HG02938 (cell line): ENCODE results near the gene TRIM37.
"Not testable (repeated sequence)": the region's sequence is repeated elsewhere in the genome, so short reads cannot be mapped to it uniquely, and the experiment has no call there.

Source experiments
- ATAC-seq: cut with Tn5 transposase; IDR thresholded peaks from one replicate; pipeline ENCODE4 v1.9.1; 2021; ENCODE audit warnings: mild to moderate bottlenecking, moderate library complexity; ENCODE audit not compliant: unreplicated experiment

TRIM37 gene

DNA sequence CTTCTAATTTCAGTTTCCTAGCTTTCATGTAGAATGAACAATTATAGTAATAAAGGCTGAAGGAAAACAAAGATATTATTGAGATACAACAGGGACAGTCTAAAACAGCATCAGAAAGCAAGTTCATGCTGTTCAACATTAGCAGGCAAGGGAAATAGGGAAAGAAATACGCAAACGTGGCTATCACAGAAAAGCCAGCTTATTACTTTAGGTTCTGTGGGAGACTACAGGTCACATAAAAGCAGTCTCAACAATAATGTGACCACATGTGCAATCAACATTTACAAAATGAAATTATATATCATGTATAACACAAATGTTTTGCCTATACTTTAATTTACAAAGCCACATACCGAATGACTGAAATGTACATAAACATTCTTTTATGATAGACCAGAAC lies 4.9 kb upstream of the TRIM37 start:
- ATAC-seq, result no peak

DNA sequence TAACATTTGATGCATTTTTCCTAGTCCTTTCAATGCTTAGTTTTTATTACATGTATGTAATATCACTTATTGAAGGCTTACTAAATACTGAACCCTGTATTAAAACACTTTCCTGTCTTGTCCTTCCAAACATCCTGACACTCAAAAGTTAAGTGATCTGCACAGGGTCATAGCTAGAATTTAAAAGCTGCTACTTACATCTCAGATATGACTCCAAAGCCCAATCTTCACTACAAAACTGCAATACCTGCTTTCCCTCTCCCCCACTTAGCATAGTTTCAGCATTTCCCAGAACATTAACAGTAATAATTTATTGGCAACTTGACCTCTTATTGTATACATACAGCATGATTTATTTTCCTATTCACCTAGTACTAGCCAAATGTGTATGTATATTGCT lies 4.3 kb upstream of the TRIM37 start:
- ATAC-seq, result no peak

GRCh38 chr17:59108400-59109102 lies 1.9 kb upstream of the TRIM37 start:
- no peak for ATAC-seq

DNA sequence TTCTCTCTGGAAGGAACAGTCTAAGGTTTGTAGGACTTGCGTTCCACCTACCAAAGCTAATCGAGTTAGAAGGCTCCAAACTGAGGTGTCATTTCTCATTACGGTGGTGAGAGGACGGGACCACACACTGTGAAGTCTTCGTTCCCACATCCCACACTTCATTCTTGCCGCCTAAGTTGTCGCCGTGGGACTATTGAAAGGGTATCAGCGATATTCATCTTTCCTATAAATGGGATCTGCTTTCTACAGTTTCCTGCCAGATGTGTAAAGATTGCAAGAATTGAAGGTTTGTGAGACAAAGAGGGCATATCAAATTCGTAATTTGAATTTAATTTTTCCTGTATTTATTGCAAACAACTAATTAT lies 608 bp upstream of the TRIM37 start:
- no peak for ATAC-seq

DNA sequence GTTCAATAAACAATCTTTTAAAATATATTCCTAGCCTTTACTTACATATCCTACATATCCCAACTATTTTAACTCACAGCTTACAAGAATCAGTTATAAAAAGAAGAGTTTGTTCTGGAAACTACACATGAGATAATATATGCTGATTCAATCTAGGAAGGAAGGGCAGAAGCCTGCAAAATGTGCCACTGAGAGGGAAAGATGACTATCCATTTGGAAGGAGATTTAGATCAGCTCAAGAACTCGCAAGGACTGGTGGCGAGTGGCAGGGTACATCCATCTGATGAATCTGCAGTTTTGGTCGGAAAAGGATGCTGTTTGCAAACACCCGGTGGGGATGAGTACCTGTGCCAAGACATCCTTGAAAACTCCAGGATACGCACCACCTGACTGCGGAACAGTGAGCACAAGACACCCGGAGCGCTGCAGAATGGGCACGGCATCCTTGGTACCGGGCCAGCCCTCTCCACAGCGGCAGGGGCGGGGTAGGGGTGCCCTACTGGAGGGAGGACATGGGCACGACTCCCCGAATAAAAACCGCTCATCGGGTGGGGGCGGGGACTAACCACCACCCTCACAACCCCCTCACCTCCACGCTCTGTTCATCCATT lies 723 bp downstream of the TRIM37 start:
- ATAC-seq, result peak; percentile 12

GRCh38 chr17:59101178-59101577 lies 5.5 kb downstream of the TRIM37 start:
- no peak for ATAC-seq

DNA sequence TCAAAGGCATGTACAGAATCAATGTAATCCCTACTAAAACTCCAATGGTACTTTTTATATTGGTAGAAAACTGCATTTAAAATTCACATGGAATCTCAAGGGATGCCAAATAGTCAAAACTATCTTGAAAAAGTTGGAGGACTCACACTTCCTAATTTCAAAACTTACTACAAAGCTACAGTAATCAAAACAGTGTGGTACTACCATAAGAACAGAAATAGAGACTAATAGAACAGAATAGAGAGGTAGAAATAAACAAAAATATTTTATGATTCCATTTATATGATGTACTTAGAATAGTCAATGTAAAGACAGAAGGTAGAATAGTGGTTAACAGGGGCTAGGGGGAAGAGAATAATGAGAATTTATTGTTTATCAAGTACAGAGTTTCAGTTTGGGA lies 8.8 kb downstream of the TRIM37 start:
- no peak for ATAC-seq

- ATAC-seq, result no peak
Observed at GRCh38 chr17:59094861-59095530, 11.7 kb downstream of the TRIM37 start.

DNA sequence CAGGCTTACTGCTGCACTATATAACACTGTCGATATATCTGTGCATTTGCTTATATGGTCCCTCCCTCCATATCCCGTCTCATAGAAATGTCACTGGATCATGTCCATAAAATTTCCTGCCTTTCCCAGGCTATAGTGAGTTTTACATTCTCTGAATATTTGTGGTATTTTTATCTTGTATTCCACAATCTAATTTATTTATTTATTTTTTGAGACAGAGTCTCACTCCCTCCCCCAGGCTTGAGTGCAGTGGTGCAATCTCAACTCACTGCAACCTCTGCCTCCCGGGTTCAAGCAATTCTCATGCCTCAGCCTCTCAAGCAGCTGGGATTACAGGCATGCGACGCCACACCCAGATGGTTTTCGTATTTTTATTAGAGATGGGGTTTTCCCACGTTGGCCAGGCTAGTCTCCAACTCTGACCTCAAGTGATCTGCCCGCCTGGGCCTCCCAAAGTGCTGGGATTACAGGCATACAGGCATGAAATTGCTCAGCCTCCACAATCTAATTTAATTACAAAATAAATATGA lies 12.9 kb downstream of the TRIM37 start:
- ATAC-seq, result no peak

- no peak for ATAC-seq
Observed at GRCh38 chr17:59093145-59093701, 13.5 kb downstream of the TRIM37 start.

GRCh38 chr17:59090593-59090992 lies 16.1 kb downstream of the TRIM37 start:
- not testable (repeated sequence) for ATAC-seq

- no peak for ATAC-seq
Observed at GRCh38 chr17:59084154-59084553, 22.5 kb downstream of the TRIM37 start.

GRCh38 chr17:59074494-59074893 lies 32.2 kb downstream of the TRIM37 start:
- no peak for ATAC-seq

GRCh38 chr17:59073972-59074371 lies 32.7 kb downstream of the TRIM37 start:
- ATAC-seq, result no peak

GRCh38 chr17:59069856-59070255 lies 36.8 kb downstream of the TRIM37 start:
- no peak for ATAC-seq

- no peak for ATAC-seq
Observed at GRCh38 chr17:59067756-59068155, 38.9 kb downstream of the TRIM37 start.

- ATAC-seq, result no peak
Observed at GRCh38 chr17:59067340-59067739, 39.3 kb downstream of the TRIM37 start.

- no peak for ATAC-seq
Observed at GRCh38 chr17:59062509-59062908, 44.2 kb downstream of the TRIM37 start.

DNA sequence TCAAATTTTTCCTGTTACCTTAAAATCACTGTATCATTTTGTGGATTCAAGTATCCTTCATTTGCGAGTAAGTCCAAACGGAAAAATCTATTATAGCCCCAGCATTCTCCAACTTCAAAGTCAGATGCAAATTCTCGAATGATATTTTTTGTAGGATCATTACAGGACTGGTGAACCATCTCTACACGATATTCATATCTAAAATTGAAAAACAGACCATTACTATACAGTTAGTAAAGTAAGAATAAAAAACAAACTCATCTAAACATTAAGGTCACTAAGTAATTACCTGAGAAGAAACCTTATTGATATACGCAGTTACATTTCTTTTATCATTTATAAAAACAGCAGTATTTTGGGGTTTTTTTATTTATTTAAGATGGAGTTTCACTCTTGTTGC lies 49.8 kb downstream of the TRIM37 start:
- no peak for ATAC-seq

DNA sequence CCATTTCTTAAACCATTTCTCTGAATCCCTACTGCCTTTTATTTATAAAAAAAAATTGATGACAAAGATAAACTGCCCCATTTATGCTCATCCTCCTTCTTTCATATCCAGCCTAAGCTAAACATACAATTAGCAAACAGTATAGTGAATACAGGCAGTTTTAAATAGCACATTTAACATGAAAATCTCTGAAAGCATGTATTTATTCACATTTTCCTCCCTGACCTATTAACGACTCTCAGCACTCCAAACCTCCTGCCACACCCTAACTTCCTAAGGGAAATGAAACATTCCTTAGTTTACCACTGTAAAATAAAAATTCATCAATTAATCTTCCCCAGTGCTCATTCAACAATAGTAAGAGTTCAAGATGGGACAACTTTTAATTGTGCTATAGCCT lies 56.9 kb downstream of the TRIM37 start:
- no peak for ATAC-seq

GRCh38 chr17:59047616-59048015 lies 59.1 kb downstream of the TRIM37 start:
- ATAC-seq, result no peak

GRCh38 chr17:59046192-59046591 lies 60.5 kb downstream of the TRIM37 start:
- ATAC-seq, result no peak
